Activated CD8-positive, alpha-beta memory T cell treated with anti-CD3 and anti-CD28 coated beads, Interleukin-2, amount 50 U/mL, for 48 hours (primary cell): ENCODE measurements around the gene REG3G.

Source experiments
- DNase-seq: peaks from one replicate; pipeline ENCODE4 v3.0.0-alpha.2; 2020

The REG3G gene

DNA sequence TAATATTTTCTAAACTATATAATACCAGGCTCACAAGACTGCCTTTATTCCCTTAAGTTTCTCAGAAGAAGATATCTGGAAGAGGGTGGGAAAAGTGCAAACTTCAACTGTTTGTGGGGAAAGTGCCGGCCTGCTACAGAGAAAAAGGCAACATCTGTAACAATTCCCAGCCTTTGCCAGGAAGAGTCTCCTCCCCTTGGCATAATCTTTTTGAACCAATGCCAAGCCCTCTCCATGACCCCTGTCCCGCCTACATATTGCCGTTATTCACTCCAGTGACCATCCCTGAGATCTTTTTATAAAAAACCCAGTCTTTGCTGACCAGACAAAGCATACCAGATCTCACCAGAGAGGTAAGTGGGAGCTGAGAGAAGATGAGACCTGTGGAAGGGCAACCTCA lies at the start of gene REG3G:
Gene REG3G (plus strand): TSS at position 282 of the 400 bp plus-strand sequence. CDS start 392 bp downstream, outside the sequence.
- DNase-seq = no peak

DNA sequence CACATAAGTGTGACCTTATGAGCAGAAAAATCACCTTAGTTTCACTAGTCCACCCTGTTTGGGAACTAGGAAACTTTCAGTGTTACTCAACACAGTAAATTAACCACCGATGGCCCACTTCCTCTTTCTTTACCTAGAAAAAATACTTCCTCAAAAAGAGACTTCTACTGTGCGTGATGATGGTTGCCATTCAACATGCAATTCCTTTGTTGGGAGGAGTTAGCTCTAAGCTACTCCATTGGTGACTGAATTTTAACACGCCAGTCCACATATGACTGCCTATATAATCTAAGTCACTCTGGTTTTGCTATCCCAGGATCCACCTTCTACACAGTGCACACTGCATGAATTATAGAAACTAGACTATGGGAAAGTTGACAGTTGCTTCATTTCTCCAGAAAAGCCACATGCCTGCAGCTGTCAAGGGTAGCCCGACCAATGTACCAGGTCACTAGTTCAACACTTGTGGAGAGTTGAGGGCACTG lies 47.8 kb upstream of the REG3G start:
- DNase-seq = no peak

DNA sequence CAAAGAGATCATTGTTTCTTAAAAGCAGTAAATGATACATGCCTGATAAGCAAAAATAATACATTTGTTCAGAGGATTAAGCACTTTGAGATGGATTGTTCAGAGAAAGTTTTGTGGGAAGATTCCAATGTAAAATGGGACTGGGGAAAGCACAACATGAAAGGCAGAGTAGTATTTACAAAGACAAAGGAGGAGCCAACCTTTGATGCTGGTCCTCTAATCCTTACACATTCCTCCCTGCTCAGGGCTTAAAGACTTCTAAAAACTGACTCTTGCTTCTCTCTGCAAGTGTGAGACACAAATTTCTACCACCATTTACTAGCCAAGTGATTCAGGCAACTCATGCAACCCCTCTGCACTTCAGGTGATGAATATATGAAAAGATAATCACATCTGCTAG lies 47.2 kb upstream of the REG3G start:
- no peak for DNase-seq

GRCh38 chr2:78979380-78980151 lies 45.9 kb upstream of the REG3G start:
- peak; percentile 57 for DNase-seq

DNA sequence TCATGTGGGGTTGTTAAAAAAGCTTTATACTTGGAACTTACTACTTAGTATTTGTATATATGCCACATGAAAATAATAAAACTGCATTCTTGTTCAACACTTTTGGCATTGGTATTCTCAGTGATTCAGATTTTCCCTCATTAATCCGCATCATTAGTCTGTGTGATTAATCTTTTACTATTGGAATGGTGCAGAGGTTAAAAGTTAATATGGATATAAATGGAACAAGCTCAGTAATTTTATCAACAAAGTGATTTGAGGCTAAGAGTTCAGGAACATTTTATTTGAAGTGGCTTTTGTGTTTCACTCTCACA lies 45.4 kb upstream of the REG3G start:
- DNase-seq = no peak

DNA sequence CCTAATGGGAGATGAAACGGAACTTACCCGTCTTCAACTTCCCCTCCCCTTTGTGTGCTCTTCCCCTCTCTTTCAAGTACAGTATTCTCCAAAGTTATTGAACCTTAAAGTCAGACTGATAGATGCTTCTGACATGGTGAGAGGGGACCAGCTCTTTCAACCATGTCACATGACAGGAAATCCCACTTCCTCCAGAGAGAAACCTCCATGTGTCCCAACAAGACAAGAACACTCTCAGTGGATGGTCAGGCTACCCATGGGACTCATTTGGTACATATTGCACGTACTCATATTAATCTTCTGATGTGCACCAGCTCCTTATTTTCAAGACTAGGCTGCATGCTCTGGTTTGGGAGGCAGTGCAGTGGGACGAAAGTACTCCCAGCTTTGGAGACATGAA lies 44.6 kb upstream of the REG3G start:
- DNase-seq = no peak

GRCh38 chr2:78982638-78983330 lies 42.7 kb upstream of the REG3G start:
- DNase-seq = no peak

GRCh38 chr2:78984386-78984785 lies 41.1 kb upstream of the REG3G start:
- DNase-seq = no peak

- no peak for DNase-seq
Observed at GRCh38 chr2:78985558-78985957, 39.9 kb upstream of the REG3G start.

DNA sequence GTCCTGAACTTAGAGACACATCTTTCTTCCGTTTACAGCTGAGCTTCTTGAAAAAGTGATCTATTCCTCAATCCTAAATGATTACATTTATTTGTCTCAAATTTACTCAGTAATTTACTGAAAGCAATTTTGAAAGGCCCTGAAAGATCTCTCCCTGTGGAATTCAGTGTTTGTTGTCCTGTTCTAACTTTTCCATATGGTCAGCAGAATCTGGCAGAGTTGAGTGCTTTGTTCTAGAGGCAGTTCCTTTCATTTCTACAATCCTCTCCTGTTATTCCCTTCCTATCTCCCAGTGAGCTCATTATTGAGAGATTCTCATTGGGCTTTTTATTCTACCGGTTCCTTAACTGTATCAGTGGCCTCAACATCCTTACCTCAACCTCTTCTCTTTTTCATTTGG lies 36.5 kb upstream of the REG3G start:
- DNase-seq = no peak

DNA sequence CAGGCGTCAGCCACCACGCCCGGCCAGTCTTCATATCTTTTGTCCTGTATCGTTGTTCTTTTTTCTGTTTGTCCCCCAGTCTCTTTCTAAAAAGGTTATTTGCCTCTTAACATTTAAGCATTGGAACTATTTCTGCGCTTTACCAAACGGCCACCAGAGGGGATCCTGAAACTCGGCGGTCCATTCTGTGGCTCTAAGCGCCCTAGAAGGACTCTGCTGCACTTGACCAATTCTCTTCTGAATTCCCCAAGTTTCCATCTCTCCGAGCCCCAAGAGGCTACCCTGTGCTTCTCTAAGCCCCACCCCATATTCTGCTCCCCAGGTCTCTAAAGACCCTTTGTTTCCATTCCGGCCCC lies 33.1 kb upstream of the REG3G start:
- no peak for DNase-seq

DNA sequence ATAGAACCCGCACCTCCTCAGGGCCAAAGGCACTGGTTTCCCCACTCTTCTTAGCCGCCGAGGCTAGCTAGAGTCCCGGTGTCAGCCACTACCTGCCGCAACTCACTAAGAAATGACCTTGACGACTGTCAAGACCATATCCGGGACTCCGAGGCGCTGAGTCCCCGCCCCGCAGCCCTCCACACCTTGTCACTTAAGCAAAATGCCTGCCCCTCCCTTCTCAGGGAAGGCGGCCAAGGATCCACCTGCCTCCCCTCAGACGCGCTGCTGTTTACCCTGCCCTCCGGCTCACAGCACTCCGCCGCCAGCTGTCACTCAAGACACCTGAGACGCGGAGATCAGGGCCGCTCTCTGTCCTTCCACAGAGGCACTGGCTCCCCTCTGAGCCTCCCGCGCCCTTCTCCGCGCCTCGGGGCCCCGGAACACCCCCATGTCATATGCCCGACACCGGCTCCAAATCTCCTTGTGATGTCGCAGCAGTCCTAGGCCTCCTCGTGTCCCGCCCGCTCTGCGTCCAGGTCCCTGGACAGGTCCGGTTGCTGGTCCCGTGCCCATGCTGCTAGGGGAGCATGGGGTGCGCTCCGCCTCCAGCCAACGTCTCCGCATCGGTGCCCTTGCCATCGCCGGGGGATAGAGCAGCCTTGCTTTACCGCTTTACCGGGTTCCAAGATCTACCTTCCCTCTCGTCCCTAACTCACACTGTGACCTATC lies 32.5 kb upstream of the REG3G start:
- no peak for DNase-seq

DNA sequence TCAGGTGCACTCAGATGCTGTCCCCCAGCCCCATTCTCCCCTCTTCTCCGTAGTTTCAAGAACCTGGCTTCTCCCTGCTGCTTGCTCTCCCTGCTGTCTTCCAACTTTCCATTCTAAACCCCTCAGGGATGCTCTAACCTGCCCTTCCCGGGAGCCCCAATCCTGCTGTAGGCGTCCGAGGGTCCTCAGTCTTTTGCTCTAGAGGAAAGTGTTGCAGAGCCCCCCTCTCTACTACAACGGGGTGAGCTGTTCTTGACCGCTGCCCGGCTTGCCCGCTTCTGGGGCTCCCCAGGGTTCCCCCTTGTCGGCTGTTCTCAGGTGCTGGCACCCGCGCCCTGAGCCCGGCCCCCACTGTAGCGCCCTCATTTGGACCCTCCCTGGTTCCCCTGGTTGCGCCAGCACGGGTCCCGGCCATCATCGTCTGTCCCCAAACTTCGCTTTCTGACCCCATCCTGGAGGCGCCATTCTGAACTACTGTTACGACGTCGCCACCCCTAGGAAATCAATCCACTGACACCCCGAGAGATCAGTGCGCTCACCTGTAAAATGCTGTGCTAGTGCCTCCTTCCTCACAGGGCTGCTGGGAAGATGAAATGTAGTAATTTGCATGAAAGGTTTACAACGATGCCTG lies 31.9 kb upstream of the REG3G start:
- no peak for DNase-seq

DNA sequence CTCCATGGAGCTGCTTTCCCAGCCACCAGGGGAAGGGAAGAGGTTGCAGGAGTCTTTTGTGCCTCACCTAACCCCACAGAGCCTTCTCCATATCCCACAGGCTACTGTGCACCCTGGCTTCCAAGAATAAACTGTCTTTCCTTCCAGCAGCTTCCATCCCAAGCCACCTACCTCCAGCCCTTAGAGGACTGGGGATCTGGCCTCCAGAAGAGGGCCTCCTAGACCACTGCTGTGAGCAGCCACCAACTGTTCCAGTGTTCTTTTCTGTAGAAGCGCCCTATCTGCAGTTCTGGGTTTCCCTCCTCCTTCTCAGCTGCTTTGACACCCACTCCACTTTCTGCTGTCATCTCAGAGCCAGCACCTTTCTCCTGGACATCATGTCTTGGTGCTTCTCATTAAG lies 30.7 kb upstream of the REG3G start:
- DNase-seq = no peak

DNA sequence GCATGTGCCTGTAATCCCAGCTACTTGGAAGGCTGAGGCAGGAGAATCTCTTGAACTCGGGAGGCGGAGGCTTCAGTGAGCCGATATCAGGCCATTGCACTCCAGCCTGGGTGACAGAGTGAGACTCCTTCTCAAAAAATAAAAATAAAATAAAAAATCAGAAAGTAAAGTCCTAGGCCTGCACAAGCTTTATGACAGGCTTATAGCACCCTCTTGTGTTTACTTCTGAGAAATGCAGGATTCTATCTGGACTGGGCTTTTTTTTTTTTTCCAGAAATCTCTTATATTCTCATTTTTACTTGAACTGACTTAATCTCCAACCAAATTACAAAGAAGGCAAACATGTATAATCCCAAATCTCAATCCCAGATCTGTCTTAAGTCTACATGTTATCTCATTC lies 26.1 kb upstream of the REG3G start:
- DNase-seq = no peak

DNA sequence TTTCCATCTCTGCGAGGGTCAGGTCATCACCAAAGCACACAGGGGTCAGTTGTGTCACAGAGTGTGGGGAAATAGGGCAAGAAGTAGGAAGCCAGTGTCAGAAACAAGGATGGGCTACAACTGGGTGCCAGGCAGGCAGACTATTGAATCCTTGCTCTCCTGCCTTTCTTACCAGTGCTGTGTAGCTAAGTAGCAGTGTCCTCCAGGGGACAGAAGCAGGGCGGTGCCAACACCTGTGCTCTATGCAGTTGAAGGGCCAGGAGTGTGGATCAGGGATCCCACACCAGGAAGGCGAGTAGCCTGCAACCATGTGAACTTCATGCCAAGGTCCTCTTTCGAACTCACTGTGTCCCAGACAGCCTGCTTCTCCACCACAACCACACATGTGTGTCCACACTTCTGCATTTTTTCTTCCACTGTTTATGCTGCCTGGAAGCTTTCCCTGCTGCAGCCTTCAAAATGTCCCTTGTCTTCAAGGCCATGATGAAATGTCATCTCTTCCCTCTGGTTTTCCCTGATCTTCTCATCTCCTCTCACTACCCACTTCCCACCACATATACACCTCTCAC lies 25.4 kb upstream of the REG3G start:
- DNase-seq = no peak

DNA sequence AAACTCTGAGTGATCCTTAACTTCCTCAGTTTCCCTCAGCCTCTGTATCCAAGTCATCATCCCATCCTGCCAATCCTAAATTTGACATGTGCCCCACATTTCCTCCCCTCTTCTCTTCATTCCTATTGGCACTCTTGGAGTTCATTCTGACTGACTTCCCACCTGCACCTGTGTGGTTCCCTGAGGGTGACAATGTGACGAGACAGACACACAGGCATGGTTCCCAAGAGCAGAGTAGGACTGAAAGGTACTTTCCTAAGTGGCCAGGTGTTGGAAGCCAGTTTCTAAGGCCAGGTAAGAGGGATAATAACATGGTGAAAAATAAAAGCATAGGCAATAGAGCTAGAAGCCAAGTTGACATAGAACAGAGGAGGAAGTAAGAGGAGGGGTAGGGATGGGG lies 24.2 kb upstream of the REG3G start:
- DNase-seq = no peak

- DNase-seq = no peak
Observed at GRCh38 chr2:79004680-79005079, 20.8 kb upstream of the REG3G start.

GRCh38 chr2:79005216-79005615 lies 20.3 kb upstream of the REG3G start:
- no peak for DNase-seq

DNA sequence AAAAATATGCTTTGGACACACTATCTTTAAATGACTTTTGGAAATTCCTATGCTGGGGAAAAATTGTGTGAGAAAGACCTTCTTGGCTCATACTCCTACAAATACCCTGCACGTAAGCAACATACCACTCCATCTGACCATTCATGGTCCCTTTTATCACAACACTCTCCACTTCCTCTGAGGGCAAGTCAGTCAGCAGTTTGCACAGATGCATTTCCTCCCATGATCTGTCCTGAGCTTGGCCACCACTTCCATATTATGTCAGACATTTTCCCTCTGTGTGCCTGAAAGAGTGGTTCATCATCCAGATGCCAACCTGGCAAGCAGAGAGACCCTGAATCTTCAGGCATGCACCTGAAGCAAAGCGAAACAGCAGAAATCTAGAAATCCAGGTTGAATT lies 16.1 kb upstream of the REG3G start:
- DNase-seq = no peak

DNA sequence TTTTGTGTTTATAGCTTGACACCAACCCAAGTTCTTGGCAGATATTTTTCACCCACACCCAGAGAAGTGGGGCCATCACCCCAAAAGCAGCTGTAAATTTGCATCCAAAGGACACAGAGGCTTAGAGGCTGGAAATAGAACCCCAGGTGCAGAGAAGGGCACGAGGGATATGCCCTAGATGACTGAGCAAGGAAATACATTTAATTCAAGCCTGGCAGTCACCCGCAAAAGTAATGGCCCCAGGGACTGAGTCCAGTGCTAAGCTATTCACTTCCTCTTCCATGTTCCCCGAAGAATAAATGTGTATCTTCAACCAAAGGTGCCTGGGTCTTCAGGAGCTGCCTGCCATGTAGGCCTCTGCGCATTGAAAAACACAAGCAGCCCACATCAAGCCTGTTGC lies 14.0 kb upstream of the REG3G start:
- no peak for DNase-seq

DNA sequence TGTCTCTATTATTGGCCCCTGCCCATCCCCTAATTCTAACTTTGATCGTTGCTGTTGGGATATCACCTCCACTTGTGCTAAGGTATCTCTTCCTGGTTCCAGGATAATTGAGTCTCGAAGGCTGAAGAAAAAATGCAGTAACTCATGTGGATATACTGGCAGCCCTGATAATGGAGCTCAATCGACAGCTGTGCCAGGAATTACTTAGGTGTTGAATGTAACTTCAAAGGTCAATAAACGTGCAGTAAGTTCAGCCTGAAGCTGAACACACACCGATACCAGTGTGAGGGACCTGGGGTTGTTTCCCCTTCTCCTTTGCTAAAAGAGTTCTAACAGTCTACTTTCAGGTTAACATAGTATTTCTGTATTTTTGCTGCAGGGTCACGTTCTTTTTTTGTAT lies 11.9 kb upstream of the REG3G start:
- DNase-seq = no peak

DNA sequence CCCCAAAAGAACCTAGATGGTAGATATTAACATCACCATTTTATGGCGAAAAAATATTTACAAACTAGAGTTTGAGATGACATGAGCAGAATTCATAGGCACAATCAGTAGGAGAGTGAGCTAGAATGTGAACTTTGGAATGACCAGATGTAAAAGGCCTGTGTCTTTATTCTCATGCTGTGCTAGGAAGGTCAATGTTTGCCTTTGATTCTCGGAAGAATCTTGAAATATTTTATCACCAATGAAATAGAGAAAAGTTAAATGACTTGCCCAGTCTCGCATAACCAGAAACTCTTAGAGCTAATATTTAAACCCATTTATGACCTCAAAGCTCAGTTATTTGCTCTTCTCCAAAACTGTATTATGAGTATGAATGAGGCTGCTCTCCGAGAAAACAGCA lies 9.2 kb upstream of the REG3G start:
- no peak for DNase-seq
